SU-DHL-6 (cell line): ENCODE measurements around the gene PPARGC1A.

Experiments used
- EZH2phosphoT487 ChIP-seq: fragments of 200-600 bp; sonication (generic), shearing (Covaris generic); conservative IDR thresholded peaks from 2 replicates; pipeline ENCODE4 v1.6.1; 2018; ENCODE audit warnings: mild to moderate bottlenecking, antibody characterized with exemption, low read length, moderate library complexity, mixed read lengths
- TF ChIP-seq, protein P1 (sequence below): fragments of 200-600 bp; sonication (generic); IDR thresholded peaks from one replicate; pipeline ENCODE4 v1.5.1; 2017; ENCODE audit warnings: antibody characterized with exemption, mild to moderate bottlenecking, low read length, moderate library complexity; ENCODE audit not compliant: insufficient read depth, poor library complexity, severe bottlenecking

DNA sequence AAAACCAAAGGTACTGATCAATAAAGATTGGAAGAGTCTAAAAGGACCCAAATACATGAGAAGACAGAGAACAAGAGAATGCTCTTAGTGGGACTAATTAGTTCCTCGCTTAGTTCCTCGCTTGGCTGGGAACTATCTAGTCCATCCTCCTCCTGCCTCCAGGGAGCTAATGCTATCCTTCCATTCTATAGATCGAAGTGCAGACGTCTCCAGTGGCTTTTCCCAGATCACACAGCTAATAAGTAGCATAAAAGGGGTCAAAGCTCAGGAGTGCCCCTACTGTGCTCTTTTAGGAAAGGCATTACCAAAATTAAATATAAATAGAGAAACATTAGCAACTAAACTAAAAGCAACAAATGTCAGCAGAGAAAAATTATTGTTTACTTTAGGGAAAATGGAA, 42.3 kb upstream of the PPARGC1A start:
- TF ChIP-seq, protein P1, sequence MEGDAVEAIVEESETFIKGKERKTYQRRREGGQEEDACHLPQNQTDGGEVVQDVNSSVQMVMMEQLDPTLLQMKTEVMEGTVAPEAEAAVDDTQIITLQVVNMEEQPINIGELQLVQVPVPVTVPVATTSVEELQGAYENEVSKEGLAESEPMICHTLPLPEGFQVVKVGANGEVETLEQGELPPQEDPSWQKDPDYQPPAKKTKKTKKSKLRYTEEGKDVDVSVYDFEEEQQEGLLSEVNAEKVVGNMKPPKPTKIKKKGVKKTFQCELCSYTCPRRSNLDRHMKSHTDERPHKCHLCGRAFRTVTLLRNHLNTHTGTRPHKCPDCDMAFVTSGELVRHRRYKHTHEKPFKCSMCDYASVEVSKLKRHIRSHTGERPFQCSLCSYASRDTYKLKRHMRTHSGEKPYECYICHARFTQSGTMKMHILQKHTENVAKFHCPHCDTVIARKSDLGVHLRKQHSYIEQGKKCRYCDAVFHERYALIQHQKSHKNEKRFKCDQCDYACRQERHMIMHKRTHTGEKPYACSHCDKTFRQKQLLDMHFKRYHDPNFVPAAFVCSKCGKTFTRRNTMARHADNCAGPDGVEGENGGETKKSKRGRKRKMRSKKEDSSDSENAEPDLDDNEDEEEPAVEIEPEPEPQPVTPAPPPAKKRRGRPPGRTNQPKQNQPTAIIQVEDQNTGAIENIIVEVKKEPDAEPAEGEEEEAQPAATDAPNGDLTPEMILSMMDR = no peak
- no peak for TF ChIP-seq EZH2phosphoT487
